Lower lobe of right lung (tissue), 2 donors: ENCODE data around the gene CYP4F2. TPM values are rescaled to one million over a fixed set of nuclear protein-coding genes. Genes with fewer than 3 reads are reported as not detected.
"Not testable (repeated sequence)": the region's sequence is repeated elsewhere in the genome, so short reads cannot be mapped to it uniquely, and the experiment has no call there.

Source experiments
- ATAC-seq, 2 donors: fragments of 200-7000 bp; cut with Tn5 transposase; one replicate each; pipeline ENCODE4 v1.9.1; 2020 to 2022; ENCODE audit warnings: mild to moderate bottlenecking in 2 of 2, moderate library complexity in 2 of 2
- DNase-seq: peaks from one replicate; pipeline ENCODE4 v3.0.0-alpha.2; 2020
- H3K27ac ChIP-seq: fragments of 200-600 bp; one replicate; pipeline ENCODE4 v1.8.0; 2022
- H3K27me3 ChIP-seq: fragments of 200-600 bp; one replicate; pipeline ENCODE4 v1.8.0; 2022; ENCODE audit warnings: low read depth
- H3K36me3 ChIP-seq: fragments of 200-600 bp; one replicate; pipeline ENCODE4 v1.8.0; 2022; ENCODE audit warnings: mild to moderate bottlenecking
- H3K4me1 ChIP-seq: fragments of 200-600 bp; one replicate; pipeline ENCODE4 v1.8.0; 2022
- H3K4me3 ChIP-seq: fragments of 200-600 bp; one replicate; pipeline ENCODE4 v1.8.0; 2022; ENCODE audit warnings: mild to moderate bottlenecking
- H3K9me3 ChIP-seq: fragments of 200-600 bp; one replicate; pipeline ENCODE4 v1.8.0; 2022
- intact Hi-C: fragments of 100-400 bp; cut with DNase I; formaldehyde crosslinking; loops from one replicate; pipeline ENCODE4 v1.11.0; 2022
- total RNA-seq: library from RNA; stranded (reverse); fragmentation: NEBNext Ultra II Directional; extraction: Animal tissue kit (Norgen Biotek cat#: 25700); gene quantifications from one replicate; pipeline ENCODE4 v1.2.1, GENCODE V29; 2021
- TF ChIP-seq, protein P1 (sequence below): fragments of 200-600 bp; IDR thresholded peaks from one replicate; pipeline ENCODE4 v1.8.0; 2022; ENCODE audit warnings: antibody characterized with exemption, mild to moderate bottlenecking
- donor health status: DM: no; HTN: yes; CAD: no; lungs with severe emphysema.

The CYP4F2 gene
- total RNA-seq, 1 donor from 2014 or later, result not detected

DNA sequence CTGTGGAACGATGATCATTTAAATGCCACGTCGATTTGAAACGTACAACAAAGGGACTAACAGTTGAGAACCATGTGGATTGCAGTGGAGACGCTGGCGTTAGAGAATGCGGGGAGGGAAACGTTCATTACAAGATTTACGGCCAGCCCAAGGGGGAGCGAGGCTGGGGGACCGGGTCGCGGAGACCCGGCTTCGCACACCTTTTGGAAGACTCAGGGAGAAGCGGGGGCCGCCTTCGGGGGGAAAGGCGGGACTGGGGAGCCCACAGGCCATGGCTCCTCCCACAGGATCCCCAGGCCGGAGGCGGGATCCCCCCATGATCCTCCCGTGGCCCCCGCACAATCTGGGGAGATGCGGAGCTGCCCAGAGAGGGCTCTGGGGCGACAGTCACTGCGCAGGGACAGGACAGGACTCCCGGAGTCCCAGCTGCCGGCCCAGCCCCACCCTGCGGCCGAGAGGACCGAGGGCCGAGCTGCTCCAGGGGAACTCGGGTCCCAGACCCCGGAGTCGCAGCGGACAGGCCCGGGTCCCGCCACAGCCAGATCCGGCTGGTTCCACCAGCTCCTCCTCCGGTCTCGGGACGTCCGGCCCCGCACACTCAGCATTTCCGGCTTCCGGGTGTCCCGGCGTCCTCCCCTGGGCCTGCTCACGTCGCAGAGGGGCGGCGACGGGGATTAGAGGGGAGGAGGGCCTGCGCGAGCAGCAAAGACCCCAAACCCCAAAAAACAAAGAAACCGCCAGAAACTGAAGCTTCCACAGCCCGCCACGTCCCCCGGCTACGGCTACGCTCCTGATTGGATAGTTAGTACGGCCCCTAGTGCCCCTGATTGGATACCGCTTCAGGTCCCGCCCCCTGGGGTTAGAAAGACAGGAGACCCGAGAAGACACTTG is 61.3 kb downstream of the CYP4F2 start:
- peaks cover 7% of the 10 kb centered on the region for H3K4me1 ChIP-seq
- peak overlapping the region; percentile 76 for H3K4me3 ChIP-seq
- peak overlapping the region; percentile 99 for H3K27ac ChIP-seq
- intact Hi-C loops, result no loop called here
- DNase-seq, result peak; percentile 97
- TF ChIP-seq, protein P1, sequence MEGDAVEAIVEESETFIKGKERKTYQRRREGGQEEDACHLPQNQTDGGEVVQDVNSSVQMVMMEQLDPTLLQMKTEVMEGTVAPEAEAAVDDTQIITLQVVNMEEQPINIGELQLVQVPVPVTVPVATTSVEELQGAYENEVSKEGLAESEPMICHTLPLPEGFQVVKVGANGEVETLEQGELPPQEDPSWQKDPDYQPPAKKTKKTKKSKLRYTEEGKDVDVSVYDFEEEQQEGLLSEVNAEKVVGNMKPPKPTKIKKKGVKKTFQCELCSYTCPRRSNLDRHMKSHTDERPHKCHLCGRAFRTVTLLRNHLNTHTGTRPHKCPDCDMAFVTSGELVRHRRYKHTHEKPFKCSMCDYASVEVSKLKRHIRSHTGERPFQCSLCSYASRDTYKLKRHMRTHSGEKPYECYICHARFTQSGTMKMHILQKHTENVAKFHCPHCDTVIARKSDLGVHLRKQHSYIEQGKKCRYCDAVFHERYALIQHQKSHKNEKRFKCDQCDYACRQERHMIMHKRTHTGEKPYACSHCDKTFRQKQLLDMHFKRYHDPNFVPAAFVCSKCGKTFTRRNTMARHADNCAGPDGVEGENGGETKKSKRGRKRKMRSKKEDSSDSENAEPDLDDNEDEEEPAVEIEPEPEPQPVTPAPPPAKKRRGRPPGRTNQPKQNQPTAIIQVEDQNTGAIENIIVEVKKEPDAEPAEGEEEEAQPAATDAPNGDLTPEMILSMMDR, result no peak
- no peaks in the 10 kb centered on the region for H3K27me3 ChIP-seq
- no peaks in the 10 kb centered on the region for H3K36me3 ChIP-seq
- ATAC-seq, result peak; percentile 99 to 100
- no peaks in the 10 kb centered on the region for H3K9me3 ChIP-seq

DNA sequence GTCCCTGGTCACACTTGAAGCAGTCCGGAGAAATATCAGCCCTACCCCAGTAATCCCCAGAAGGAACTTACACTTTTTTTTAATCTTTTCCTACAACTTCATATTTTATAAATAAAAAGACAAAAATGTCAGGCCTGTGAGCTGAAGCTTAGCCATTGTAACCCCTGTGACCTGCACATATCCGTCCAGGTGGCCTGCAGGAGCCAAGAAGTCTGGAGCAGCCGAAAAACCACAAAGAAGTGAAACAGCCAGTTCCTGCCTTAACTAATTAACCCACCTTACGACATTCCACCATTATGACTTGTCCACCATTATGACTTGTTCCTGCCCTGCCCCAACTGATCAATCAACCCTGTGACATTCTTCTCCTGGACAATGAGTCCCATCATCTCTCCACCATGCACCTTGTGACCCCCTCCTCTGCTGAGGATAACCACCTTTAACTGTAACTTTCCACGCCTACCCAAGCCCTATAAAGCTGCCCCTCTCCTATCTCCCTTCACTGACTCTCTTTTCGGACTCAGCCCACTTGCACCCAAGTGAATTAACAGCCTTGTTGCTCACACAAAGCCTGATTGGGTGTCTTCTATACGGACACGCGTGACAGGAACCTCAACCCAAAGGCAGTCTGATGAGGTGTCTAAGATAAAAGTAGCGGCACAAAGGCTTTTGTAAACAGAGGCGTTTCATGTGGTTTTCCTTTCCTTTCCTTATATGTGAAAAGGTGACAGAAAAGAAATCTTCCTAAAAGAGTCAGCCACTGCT is 62.1 kb downstream of the CYP4F2 start:
- H3K36me3 ChIP-seq, intact Hi-C loops: not testable (repeated sequence)

DNA sequence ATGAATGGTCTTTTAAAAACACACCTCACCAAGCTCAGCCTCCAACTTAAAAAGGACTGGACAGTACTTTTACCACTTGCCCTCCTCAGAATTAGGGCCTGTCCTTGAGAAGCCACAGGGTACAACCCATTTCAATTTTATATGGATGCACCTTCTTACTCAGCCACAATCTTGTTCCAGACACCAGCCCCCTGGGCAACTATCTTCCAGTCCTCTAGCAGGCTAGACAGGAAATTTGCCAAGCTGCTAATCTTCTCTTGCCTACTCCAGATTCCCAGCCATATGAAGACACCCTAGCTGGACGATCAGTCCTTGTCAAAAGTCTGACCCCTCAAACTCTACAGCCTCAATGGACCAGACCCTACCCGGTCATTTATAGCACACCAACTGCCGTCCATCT is 63.6 kb downstream of the CYP4F2 start:
- DNase-seq, H3K27me3 ChIP-seq, intact Hi-C loops, ATAC-seq, H3K4me3 ChIP-seq, H3K9me3 ChIP-seq, H3K4me1 ChIP-seq, H3K27ac ChIP-seq, H3K36me3 ChIP-seq: not testable (repeated sequence)

More for the DNA sequence above, 62.1 kb downstream of the CYP4F2 start:
- Histone ChIP-seq H3K27ac (peak overlapping the region; percentile 99), H3K4me3 (peak overlapping the region; percentile 76)
- H3K9me3 ChIP-seq, DNase-seq, H3K4me1 ChIP-seq, H3K27me3 ChIP-seq: not testable (repeated sequence)
- ATAC-seq, result peak; percentile 1 to 7

DNA sequence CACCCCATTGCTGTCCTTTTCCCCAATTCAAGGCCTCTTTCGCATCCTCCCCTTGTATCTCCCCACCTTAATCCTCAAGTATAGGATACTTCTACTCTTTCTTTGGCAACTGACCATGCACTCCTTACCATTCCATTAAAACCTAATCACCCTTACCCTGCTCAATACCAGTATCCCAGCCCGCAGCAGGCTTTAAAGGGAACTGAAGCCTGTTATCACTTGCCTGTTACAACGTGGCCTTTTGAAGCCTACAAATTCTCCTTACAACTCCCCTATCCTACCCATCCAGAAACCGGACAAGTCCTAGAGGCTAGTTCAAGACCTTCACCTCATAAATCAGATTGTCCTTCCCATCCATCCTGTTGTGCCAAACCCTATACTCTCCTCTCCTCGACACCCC is 66.2 kb downstream of the CYP4F2 start:
- Histone ChIP-seq H3K9me3 (no peaks in the 10 kb centered on the region), H3K27ac (no peak overlapping the region), H3K4me3 (no peak overlapping the region), H3K27me3 (peaks cover 13% of the 10 kb centered on the region), H3K36me3 (no peaks in the 10 kb centered on the region), H3K4me1 (peaks cover 7% of the 10 kb centered on the region)
- TF ChIP-seq, protein P1, result no peak
- ATAC-seq, result no peak
- no peak for DNase-seq
- intact Hi-C loops, result no loop called here

DNA sequence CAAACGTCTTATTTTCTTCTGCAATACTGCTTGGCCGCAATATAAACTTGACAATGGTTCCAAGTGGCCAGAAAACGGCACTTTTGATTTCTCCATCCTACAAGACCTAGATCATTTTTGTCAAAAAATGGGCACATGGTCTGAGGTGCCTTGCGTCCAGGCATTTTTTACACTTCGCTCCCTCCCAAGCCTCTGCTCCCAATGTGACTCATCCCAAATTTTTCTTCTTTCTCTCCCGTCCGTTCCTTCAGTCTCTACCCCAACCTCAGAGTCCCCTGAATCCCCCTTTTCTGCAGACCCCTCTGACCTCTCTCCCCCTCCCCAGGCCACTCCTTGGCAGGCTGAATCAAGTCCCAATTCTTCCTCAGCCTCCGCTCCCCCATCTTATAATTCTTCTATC is 68.1 kb downstream of the CYP4F2 start:
- no peaks in the 10 kb centered on the region for H3K36me3 ChIP-seq
- ATAC-seq (no peak), DNase-seq (no peak)
- no peak overlapping the region for H3K4me3 ChIP-seq
- H3K4me1 ChIP-seq, result no peaks in the 10 kb centered on the region
- no peak overlapping the region for H3K27ac ChIP-seq
- H3K9me3 ChIP-seq, result no peaks in the 10 kb centered on the region
- intact Hi-C loops, result no loop called here
- peaks cover 13% of the 10 kb centered on the region for H3K27me3 ChIP-seq
- TF ChIP-seq, protein P1, result no peak

DNA sequence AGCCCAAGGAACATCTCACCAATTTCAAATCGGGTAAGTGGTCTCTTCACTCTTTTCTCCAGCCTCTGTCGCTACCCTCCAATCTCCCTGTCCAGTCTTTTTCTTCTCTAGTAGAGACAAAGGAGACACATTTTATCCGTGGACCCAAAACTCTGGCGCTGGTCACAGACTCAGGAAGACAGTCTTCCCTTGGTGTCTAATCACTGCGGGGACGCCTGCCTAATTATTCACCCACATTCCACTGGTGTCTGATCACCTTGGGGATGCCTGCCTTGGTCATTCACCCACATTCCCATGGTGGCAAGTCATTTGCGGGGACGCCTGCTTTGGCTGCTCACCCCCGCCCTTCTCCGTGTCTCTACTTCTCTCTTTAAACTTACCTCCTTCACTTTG is 68.6 kb downstream of the CYP4F2 start:
- Histone ChIP-seq H3K4me1 (no peaks in the 10 kb centered on the region), H3K9me3 (no peaks in the 10 kb centered on the region), H3K4me3 (no peak overlapping the region), H3K36me3 (no peaks in the 10 kb centered on the region), H3K27ac (no peak overlapping the region), H3K27me3 (peaks cover 13% of the 10 kb centered on the region)
- DNase-seq (no peak), ATAC-seq (no peak)
- intact Hi-C loops, result no loop called here
- TF ChIP-seq, protein P1, result no peak

DNA sequence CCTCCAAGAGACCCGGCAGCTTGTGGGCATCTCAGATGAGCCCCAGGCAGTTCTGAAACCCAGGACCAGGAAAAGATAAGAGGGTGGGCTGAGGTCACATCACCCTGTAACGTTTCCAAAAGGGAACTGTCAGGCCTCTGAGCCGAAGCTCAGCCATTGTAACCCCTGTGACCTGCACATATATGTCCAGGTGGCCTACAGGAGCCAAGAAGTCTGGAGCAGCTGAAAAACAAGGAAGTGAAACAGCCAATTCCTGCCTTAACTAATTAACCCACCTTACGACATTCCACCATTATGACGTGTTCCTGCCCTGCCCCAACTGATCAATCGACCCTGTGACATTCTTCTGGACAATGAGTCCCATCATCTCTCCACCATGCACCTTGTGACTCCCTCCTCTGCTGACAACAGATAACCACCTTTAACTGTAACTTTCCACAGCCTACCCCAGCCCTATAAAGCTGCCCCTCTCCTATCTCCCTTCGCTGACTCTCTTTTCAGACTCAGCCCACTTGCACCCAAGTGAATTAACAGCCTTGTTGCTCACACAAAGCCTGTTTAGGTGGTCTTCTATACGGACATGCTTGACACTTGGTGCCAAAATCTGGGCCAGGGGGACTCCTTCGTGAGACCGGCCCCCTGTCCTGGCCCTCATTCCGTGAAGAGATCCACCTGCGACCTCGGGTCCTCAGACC is 69.1 kb downstream of the CYP4F2 start:
- ATAC-seq, H3K9me3 ChIP-seq, intact Hi-C loops, DNase-seq, H3K27ac ChIP-seq, H3K4me1 ChIP-seq, H3K36me3 ChIP-seq, H3K4me3 ChIP-seq: not testable (repeated sequence)
- peaks cover 13% of the 10 kb centered on the region for H3K27me3 ChIP-seq
